Ascending aorta (tissue), 2 donors: ENCODE measurements around the gene ADIG. TPM values are rescaled to one million over a fixed set of nuclear protein-coding genes. Genes with fewer than 3 reads are reported as not detected.

ENCODE experiments used
- DNase-seq, 2 donors: peaks; one replicate each; pipeline ENCODE4 v3.0.0-alpha.2; 2019; ENCODE audit warnings: low spot score in 2 of 2
- H3K27ac ChIP-seq, 2 donors: fragments of 200-600 bp; sonication (generic); one replicate each; pipeline ENCODE4 v1.5.1; 2016 to 2017; ENCODE audit warnings: mild to moderate bottlenecking in 1 of 2
- H3K27me3 ChIP-seq: fragments of 200-600 bp; sonication (generic); one replicate; pipeline ENCODE4 v1.5.1; 2017
- H3K36me3 ChIP-seq, 2 donors: fragments of 200-600 bp; sonication (generic); one replicate each; pipeline ENCODE4 v1.5.1; 2016
- H3K4me1 ChIP-seq, 2 donors: fragments of 200-600 bp; sonication (generic); one replicate each; pipeline ENCODE4 v1.5.1; 2016 to 2017; ENCODE audit warnings: mild to moderate bottlenecking in 1 of 2
- H3K4me3 ChIP-seq, 2 donors: fragments of 200-600 bp; sonication (generic); one replicate each; pipeline ENCODE4 v1.5.1; 2016 to 2017; ENCODE audit warnings: mild to moderate bottlenecking in 1 of 2
- H3K9me3 ChIP-seq, 2 donors: fragments of 200-600 bp; sonication (generic); one replicate each; pipeline ENCODE4 v1.5.1; 2016
- CTCF ChIP-seq, 3 experiments: fragments of 200-600 bp in 2 of 3; fragments of 450-650 bp in 1 of 3; sonication (generic) in 2 of 3; IDR thresholded peaks; one replicate each; pipeline ENCODE4 v1.5.1; 2016 to 2019; ENCODE audit warnings: antibody characterized with exemption in 3 of 3, mild to moderate bottlenecking in 1 of 3, moderate library complexity in 1 of 3
- intact Hi-C: fragments of 100-400 bp; cut with DNase I; formaldehyde crosslinking; loops from one replicate; pipeline ENCODE4 v1.15.1; 2023
- total RNA-seq: library from RNA; depleted of rRNA; stranded (reverse); fragments of >200 nt; gene quantifications from one replicate; pipeline ENCODE4 v1.1.0, GENCODE V29; 2016

ADIG gene
- total RNA-seq, 1 donor from 2014 or later = not detected

GRCh38 chr20:38612751-38613515 lies 31.9 kb downstream of the ADIG start:
- intact Hi-C loops = no loop called here
- TF ChIP-seq CTCF (IDR thresholded peaks at IDR 0.05) = no peak
- no peaks in the 10 kb centered on the region for H3K9me3 ChIP-seq
- H3K4me3 ChIP-seq = no peak overlapping the region
- no peaks in the 10 kb centered on the region for H3K4me1 ChIP-seq
- no peaks in the 10 kb centered on the region for H3K36me3 ChIP-seq
- H3K27ac ChIP-seq = no peak overlapping the region
- no peaks in the 10 kb centered on the region for H3K27me3 ChIP-seq
- DNase-seq = no peak

DNA sequence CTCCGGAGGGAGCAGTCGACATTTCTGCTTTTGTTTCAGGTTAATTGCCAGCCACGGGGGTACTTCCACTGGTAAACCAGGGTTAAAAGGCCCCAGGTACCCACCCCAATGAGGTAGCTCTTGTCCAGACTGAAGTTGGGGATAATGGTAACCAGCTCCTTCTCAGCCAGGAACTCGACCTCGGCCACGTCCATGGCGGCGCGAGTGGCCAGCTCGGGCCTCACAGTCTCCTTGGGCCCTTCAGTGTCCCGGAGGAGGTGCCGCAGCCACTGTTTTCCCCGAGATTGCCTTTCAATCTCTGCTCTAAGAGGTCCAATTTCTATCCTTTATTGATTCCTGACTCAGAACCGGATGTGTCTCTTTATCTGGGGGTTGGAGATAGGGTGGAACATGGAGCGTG lies 34.3 kb downstream of the ADIG start:
- Histone ChIP-seq H3K36me3 (no peaks in the 10 kb centered on the region), H3K27ac (no peak overlapping the region), H3K27me3 (no peaks in the 10 kb centered on the region), H3K4me1 (no peaks in the 10 kb centered on the region), H3K4me3 (no peak overlapping the region), H3K9me3 (no peaks in the 10 kb centered on the region)
- TF ChIP-seq CTCF (IDR thresholded peaks at IDR 0.05) = no peak
- DNase-seq = no peak
- intact Hi-C loops = no loop called here

DNA sequence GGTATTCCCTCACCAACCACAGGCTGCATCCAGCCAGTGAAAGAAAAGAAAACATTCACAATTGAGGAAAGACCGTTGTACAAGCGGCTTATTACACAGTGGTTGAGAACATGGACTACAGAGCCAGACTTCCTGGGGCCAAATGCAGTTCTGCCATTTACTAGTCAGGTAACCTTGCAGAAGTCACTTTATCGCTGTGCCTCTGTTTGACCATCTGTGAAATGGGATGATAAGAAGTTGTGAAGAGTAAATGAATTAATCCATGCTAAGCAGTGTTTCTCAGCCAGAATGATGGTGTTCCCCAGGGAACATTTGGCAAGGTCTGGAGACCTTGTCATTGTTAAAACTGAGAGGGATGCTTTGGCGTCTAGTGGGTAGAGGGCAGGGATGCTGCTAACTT lies 35.5 kb downstream of the ADIG start:
- no peak for DNase-seq
- intact Hi-C loops = no loop called here
- no peaks in the 10 kb centered on the region for H3K27me3 ChIP-seq
- H3K36me3 ChIP-seq = no peaks in the 10 kb centered on the region
- no peak overlapping the region for H3K27ac ChIP-seq
- no peaks in the 10 kb centered on the region for H3K9me3 ChIP-seq
- no peak overlapping the region for H3K4me3 ChIP-seq
- TF ChIP-seq CTCF (IDR thresholded peaks at IDR 0.05) = no peak
- H3K4me1 ChIP-seq = no peaks in the 10 kb centered on the region

DNA sequence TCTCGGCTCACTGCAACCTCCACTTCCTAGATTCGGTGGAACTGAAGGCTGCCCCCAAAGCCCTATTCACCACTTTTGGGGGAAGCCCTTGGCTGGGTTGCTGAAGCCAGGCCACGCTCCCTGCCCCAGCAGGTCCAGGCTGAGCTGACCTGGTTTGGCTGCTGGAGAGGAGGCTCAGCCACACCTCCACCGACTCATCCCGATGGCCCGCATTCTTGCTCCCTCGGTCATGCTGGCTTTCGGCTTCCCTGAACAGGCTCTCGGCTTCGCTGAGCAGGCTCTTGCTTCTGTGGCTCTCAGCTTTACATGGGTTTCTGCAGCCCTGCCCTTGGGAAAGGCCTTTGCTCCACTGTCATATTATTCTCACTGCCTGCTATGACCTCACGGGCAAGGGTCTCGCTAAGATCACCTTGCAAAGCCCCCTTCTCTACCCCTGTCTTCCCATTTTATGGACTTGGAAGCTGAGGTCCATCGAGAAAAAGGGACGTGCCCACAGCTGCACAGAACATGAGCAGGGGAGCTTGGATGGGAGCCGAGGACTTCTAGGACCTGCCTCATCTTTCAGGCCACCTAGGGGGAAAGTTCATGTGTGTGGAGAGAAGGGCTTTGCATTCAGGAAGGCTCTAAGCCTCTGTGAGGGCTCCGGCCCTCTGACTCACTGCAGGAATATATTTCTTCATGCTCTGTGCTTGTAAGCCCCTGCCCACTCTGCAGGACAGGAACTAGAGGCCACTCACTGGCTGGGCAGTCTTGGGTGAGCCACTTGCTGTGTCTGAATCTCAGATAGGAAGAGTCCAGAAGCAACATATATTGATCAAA lies 36.2 kb downstream of the ADIG start:
- H3K4me1 ChIP-seq = no peaks in the 10 kb centered on the region
- H3K9me3 ChIP-seq = no peaks in the 10 kb centered on the region
- H3K36me3 ChIP-seq = no peaks in the 10 kb centered on the region
- TF ChIP-seq CTCF (IDR thresholded peaks at IDR 0.05) = no peak
- no peak overlapping the region for H3K4me3 ChIP-seq
- H3K27me3 ChIP-seq = no peaks in the 10 kb centered on the region
- intact Hi-C loops = no loop called here
- DNase-seq = no peak
- no peak overlapping the region for H3K27ac ChIP-seq

- H3K36me3 ChIP-seq = no peaks in the 10 kb centered on the region
- TF ChIP-seq CTCF (IDR thresholded peaks at IDR 0.05) = no peak
Measured at GRCh38 chr20:38617830-38618196, 36.8 kb downstream of the ADIG start.

More at GRCh38 chr20:38617830-38618196, 36.8 kb downstream of the ADIG start:
- Histone ChIP-seq H3K27ac (no peak overlapping the region), H3K27me3 (no peaks in the 10 kb centered on the region), H3K4me3 (no peak overlapping the region), H3K4me1 (no peaks in the 10 kb centered on the region), H3K9me3 (no peaks in the 10 kb centered on the region)
- intact Hi-C loops = no loop called here
- no peak for DNase-seq
